Stimulated activated CD8-positive, alpha-beta memory T cell treated with anti-CD3 and anti-CD28 coated beads, Interleukin-15, amount 100 ng/mL, for 1 hour (primary cell): Measurements from ENCODE around the gene CSE1L.
"Not testable (repeated sequence)": the region's sequence is repeated elsewhere in the genome, so short reads cannot be mapped to it uniquely, and the experiment has no call there.

Experiments
- DNase-seq: peaks from one replicate; pipeline ENCODE4 v3.0.0-alpha.2; 2020; ENCODE audit warnings: low read depth

CSE1L gene, protein sequence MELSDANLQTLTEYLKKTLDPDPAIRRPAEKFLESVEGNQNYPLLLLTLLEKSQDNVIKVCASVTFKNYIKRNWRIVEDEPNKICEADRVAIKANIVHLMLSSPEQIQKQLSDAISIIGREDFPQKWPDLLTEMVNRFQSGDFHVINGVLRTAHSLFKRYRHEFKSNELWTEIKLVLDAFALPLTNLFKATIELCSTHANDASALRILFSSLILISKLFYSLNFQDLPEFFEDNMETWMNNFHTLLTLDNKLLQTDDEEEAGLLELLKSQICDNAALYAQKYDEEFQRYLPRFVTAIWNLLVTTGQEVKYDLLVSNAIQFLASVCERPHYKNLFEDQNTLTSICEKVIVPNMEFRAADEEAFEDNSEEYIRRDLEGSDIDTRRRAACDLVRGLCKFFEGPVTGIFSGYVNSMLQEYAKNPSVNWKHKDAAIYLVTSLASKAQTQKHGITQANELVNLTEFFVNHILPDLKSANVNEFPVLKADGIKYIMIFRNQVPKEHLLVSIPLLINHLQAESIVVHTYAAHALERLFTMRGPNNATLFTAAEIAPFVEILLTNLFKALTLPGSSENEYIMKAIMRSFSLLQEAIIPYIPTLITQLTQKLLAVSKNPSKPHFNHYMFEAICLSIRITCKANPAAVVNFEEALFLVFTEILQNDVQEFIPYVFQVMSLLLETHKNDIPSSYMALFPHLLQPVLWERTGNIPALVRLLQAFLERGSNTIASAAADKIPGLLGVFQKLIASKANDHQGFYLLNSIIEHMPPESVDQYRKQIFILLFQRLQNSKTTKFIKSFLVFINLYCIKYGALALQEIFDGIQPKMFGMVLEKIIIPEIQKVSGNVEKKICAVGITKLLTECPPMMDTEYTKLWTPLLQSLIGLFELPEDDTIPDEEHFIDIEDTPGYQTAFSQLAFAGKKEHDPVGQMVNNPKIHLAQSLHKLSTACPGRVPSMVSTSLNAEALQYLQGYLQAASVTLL

DNA sequence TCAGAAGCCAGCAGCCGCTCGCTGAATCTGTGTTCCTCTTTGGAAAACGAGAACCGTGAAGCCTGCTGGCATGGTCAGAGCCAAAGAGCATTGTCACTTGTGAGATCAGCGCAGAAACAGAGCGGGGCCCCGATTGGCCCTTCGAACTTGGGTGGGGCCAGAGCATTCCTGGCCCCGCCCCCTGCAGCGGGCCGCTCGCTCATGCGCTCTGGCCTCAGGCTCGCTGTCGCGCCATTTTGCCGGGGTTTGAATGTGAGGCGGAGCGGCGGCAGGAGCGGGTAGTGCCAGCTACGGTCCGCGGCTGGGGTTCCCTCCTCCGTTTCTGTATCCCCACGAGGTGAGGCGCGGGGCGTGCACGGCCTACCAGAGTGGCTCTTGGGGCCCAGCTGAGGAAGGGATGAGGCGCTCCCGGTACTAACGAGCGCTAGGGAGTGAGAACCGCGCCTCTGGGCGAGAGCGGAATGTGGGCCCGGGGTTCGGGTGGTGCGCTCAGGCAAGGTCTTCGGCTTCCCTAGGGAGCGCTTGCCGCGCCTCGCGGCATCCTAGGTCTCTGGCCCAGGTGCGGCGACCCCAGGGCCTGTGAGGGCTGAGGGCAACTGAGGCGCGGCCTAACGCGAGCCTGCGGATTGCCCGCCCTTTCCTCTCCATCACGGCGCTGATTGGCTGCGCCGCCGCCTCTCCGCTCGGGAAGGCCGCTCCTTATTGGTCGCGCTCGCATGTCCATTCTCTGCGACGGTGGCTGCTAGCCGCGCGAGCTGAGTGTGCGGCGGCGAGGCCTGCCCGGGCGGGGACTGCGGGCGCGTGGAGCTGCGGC is at the start of gene CSE1L:
Gene CSE1L (plus strand): TSS at position 226 of the 814 bp plus-strand sequence. CDS start 12,152 bp downstream, outside the sequence.
- peak; percentile 85 for DNase-seq

DNA sequence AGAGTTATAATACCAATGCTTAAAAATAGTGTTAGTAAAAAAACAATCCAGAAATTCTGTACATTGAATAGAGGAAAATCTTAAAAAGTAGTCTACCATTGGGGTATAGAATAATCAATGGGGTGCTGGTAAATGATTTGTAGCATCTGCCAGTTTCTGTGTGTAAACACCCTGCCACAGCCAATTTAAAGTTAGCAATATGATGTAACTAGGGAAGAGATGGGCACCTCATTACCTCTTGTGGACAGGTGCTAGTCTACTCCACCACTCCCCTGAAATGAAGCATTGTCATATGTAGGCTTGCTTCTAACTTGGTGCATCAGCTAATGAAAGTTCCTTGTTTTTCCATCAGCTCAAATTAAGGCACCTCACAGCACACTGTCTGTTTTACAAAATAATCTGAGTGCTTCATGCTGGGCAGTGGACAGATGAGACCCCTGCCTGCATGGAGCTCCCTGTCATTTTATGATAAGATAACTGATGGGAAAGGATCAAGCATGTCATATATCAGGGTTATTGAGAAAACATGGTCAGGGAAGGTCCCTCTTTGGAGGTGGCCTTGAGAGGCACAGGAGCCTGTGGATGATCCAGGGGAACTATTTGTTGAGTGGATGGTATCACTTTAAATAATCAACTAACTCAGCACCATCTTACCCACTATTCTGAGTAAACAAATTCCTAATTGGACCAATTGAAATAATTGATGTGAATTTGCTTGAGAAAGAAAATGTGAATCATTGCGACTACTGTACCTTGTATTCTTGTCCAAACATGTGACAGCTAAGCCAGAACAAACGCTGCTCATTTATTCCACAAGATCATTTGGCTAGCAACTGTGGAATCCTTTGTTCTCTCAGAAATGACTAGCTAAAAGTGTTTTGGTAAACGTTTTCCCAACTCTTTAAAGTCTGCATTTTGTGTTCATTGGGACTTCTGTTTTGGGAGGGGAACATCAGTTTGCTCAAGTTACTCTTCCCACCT is 45.9 kb upstream of the CSE1L start:
- no peak for DNase-seq

DNA sequence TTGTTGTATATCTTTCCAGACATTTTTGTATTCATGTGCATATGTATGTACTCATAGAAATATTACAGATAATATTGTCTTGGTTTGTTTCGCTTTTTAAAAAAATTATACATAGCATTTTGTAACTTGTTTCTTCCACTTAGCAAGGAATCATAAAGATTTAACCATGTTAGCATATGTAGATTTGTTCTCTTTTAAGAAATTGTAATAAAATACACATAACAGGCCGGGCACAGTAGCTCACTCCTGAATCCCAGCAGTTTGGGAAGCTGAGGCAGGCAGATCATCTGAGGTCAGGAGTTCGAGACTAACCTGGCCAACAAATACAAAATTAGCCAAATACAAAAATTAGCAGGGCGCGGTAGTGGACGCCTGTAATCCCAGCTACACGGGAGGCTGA is 44.4 kb upstream of the CSE1L start:
- DNase-seq = no peak

DNA sequence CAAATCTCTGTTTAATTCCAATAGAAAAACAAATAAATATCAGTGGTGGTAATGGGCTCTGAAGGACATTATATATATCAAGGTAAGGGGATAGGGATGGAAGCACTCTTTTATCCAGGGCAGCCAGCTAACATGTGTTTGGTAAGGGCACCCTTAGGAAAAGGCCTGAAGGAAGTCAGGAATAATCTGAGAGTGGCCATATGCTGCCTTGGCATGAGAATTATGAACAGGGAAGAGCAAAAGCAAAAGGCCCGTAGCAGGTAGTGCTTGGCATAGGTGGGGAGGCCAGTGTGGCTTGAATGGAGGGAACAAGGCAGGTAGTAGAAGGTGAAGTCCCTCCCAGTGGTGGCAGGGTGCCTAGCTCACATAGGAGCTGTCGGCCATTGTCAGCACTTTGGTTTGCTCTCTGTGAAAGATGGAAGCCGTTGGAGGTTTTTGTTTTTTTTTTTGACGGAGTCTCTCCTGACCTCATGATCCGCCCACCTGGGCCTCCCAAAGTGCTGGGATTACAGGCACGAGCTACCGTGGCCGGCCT is 39.6 kb upstream of the CSE1L start:
- no peak for DNase-seq

DNA sequence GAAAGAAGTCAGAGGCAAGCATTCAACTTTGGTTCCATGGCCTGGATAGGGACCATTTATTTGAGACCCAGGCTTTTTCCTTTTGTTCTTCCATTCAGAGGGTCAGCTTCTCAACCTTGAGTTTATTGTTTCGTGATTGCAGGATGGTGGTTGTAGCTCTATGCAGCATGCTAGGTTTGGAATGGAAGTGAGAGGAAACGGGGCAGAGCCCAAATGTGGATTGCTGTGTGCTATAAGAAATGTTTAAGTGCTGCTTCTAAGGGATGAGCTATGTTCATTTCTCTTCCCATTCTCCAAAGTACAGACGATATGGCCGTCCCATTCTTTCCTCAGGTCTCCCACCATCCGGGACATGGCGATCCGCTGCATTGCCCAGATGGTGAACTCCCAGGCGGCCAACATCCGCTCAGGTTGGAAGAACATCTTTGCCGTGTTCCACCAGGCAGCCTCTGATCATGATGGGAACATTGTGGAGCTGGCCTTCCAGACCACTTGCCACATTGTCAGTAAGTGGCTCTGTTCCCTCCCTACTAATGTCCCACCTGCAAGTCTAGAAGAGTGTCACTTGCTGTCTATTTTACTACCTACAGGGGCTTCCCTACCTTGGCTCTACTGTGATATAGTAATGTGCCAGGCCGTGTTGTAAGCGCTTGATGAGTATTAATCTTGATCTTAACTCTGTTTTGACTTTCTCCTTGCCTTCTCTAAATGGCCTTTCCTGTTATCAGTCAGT is 36.0 kb upstream of the CSE1L start:
- no peak for DNase-seq

DNA sequence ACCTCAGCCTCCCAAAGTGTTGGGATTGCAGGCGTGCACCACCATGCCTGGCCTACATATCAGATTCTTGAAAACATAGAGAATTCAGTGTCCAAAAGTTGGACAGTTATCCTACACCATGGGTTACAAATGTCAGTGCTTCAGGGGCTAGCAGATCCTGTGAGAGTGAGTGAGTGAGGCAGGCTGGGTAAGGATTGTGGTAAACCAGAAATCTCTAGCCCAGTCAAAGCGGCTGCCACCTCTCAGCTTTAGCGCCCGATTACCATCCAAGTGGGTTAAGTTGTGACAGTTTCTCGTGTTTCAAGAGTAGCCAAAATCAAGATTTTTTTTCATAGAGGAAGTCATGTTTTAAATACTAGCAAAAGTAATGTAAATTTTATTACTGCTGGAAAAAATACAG is 21.9 kb upstream of the CSE1L start:
- no peak for DNase-seq

DNA sequence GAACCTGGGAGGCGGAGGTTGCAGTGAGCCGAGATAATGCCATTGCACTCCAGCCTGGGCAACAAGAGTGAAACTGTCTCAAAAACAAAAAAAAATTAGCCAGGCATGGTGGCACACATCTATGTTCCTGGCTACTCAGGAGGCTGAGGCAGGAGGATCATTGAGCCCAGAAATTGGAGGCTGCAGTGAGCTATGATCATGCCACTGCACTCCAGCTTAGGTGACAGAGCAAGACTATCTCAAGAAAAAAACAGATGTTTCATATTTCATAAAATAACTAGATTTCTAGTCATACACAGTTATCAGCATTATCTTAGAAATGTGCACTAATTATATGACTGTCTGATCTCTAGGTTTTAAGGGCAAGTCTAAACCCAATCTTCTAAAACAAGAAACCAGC is 17.9 kb upstream of the CSE1L start:
- not testable (repeated sequence) for DNase-seq

DNA sequence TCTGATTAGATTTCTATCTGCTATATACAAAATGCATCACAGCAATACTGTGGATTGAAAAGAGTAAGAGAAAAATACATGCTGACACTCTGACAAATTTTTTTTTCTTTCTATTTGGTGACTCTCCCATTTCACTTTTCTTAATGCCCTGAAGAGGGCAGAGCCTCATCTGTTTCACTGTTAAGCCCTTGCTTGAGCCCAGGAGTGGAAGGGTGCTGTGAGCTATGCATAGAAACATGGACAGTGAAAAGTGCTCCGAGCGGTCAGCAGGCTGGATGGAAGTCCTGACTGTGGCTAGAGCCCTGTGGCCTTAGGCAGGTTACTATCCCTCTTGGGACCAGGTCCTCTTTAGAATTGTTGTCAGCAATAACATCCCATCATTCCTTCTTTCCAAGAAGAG is 17.4 kb upstream of the CSE1L start:
- DNase-seq = no peak

DNA sequence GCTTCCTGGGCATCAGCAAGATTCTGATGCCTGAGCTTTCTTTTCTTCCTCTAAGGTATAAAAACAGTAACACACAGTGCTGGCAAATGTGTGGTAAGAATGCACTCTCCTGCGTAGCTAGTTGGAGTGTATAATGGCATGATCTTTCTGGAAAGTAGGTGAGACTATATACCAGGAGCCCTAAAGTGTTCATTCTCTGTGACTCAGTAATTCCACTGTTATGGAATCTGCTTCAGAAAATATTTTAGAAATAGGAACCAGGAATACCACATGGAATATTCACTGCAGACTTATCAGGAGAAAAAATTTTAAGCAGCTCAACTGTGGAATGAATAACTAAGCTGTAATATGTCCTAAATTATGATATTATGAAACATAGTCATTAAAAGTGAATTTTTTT is 16.9 kb upstream of the CSE1L start:
- no peak for DNase-seq

DNA sequence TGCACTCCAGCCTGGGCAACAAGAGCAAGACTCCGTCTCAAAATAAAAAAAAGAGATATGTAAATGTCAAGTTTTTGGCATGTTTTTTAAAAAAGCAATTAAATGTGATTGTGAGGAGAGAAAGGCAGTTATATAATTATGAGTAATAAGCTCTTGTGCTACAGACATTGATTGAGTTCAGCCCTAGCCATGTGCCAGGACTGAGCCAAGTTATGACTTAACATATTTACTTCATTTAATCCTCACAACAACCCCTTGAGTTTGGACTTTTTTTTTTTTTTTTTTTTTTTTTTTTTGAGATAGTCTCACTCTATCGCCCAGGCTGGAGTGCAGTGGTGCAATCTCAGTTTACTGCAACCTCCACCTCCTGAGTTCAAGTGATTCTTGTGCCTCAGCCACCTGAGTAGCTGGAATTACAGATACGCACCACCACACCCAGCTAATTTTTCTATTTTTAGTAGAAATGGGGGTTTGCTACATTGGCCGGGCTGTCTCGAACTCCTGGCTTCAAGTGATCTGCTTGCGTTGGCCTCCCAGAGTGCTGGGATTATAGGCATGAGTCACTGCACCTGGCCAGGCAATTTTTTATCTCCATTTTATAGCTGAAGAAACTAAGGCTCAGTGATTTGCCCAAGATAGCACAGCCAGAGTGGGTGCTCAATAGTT is 15.0 kb upstream of the CSE1L start:
- no peak for DNase-seq

DNA sequence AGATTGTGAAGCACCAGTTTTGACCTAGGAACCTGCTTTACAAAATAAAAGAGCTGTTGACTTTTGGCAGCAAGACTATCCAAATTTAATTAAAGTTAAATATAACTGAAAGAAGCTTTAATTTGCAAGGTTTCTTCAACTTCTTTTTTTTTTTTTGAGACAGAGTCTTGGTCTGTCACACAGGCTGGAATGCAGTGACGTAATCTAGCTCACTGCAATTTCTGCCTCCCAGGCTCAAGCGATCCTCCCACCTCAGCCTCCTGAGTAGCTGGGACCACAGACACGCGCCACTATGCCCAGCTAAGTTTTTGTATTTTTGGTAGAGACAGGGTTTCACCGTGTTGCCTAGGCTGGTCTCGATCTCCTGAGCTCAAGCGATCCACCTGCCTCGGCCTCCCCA is 13.7 kb upstream of the CSE1L start:
- no peak for DNase-seq

DNA sequence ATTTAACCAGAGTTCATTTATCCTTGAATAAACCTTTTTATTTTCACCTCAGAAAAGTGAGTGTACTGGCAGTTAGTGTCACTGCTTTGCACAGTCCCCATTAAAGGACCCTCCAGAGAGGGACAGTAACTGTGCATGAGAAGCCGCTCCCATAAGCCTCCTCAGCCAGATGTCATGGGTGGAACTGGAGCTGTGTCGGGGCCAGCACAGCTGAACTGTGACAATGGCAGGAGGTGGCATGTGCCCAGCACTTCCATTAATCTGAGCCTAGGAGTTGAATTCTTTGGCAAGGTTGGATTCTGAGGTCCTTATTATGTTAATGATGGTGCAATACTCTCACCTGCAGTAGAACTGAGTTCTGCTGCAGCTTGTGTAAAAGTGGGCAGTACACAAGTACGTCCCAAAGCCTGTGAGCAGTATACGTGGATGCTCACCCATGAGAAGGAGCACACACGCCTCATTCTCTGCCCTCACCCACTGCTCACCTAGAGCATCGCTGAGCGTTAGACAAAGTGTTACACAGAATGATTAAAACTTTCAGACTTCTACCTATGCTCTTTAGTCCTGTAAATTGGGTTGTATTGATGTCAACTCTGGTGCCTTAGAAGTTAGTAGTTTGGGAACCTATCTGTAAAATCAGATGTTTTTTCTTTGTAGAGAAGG is 11.9 kb upstream of the CSE1L start:
- no peak for DNase-seq

DNA sequence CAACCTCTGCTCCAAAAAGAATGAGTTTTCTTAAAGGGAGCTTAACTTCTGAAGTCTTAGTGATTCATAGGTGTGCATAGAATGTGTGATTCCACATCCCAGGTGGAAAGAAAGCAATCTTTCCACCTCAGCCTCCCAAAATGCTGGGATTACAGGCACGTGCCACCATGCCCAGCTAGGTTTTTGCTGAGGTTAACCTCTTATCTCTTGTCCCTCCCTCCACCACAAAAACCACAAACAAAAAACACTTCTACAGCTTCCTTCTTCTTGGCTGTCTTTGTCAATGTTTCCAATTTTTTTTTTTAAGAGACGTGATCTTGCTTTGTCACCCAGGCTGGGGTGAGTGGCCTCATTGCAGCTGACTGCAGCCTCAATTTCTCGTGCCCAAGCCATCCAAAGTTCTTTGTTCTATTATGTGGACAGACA is 8.1 kb upstream of the CSE1L start:
- no peak for DNase-seq

DNA sequence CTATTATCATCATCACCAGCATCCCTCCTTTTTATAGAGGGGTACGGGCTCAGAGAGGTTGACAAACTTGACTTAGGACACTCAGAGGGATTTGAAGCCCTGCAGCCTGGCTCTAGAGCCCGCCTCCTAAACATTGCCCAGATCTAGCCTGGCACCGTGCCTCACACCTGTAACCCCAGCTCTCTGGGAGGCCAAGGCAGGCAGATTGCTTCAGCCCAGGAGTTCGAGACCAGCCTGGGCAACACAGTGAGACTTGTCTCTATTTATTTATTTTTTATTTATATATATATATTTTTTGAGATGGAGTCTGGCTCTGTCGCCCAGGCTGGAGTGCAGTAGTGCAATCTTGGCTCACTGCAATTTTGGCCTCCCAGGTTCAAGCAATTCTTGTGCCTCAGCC is 6.3 kb upstream of the CSE1L start:
- no peak for DNase-seq

DNA sequence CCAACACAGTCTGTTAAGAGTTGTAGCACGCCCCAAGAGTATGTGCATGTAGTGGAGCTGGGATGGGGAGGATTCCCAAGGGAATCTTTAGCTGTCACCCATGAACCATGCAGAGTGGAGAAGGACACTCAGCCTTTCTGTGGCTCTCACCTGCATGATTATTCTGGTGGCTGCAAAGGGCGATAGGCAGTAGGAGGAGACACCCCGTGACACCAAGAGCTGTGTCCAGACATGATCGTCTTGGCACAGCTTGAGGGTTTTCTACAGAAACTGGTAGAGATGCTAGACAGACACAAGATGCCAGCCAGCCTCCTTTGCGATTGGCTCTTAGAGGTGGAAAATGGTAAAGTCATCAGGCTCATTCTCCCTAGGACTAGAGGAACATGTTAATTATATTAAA is 3.1 kb upstream of the CSE1L start:
- no peak for DNase-seq

DNA sequence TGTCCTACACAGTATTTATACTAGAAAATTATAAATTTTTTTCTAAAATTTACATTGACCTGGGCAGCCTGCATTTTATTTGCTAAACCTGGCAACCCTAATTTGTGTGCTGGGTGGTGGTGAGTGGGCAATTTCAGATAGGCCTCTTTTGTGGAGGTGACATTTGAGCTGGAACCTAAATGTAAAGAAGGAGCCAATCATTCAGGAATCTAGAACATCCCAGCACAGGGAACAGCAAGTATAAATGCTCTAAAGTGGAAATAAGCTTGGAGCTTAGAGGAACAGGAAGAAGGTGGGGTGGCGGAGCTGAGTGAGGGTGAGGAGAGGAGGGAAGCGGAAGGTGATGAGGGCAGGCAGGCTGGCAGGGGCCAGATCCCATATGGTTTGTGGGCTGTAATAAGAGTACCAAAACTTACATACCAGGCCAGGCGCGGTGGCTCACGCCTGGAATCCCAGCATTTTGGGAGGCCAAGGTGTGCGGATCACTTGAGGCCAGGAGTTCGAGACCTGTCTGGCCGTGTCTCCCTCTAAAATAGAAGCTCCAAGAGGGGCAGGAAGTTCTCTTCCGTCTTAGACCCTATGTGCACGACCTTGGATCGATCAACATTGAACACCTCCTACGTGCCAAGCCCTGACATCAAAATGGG is 549 bp upstream of the CSE1L start:
- DNase-seq = no peak

DNA sequence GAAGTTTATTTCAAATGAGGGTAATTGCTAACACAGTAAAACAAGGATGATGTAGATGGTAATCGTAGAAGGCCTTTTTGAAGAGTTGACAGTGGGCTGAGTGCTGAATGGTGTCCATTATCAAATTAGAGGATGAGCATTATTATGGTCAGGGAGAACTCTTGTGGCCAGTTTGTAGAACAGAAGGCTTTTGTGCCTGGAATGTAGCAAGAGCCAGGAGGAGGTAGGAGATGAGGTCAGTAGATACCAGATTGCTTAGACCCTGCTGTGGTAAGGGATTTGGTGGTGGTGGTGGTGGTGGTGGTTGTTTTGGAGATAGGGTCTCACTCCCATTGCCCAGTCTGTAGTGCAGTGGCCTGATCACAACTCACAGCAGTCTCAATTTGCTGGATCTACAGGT is 6.2 kb downstream of the CSE1L start:
- DNase-seq = no peak

DNA sequence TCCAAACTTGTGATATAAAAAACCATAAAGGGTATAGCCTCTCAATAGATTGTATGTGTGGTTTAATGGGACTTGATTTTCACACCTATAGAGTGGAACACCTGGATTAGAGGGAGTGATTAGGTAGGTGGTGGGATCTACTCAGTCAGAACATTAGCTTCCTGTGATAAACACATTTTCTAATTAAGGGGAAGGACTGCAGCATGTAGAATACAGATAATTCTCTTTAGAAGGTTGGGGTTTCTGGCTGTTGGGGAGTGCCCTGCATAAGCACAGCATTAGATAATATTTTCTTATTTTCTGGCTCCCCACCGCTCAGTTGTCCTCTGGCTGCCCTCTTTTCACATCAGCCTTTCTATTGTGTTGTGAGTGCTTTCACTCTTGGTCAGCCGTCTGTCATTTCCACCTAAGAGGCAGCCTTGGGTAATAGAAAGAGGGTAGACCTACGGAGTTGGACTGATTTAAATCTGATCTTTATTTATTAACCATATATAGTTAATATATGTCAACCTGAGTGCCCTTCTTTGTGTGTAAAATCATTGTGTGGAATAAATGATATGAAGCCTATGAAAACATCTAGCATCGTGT is 8.0 kb downstream of the CSE1L start:
- DNase-seq = no peak
